Kidney (tissue), 14 donors: ENCODE results near the gene COL6A3. TPM values are rescaled to one million over a fixed set of nuclear protein-coding genes. Genes with fewer than 3 reads are reported as not detected.

Experiments
- DNase-seq, 5 donors: peaks; one replicate each; pipeline ENCODE4 v3.0.0-alpha.2; 2013 to 2020
- FAIRE-seq: peaks from 2 replicates; lab custom pipeline; 2012; peaks lifted over from hg19 to GRCh38; lab: Jason Lieb, UNC
- H3K27ac ChIP-seq, 2 donors: one replicate each; pipeline ENCODE4 v1.7.0; 2013; ENCODE audit warnings: low read depth in 2 of 2, low read length in 2 of 2, inconsistent platforms in 1 of 2
- H3K27me3 ChIP-seq: one replicate; pipeline ENCODE4 v1.7.1; 2013; ENCODE audit warnings: low read length, inconsistent platforms; ENCODE audit not compliant: control insufficient read depth, insufficient read depth
- H3K36me3 ChIP-seq, 3 donors: one replicate each; pipeline versions ENCODE4 v1.7.0 to v1.7.1; 2013; ENCODE audit warnings: low read length in 3 of 3, control low read depth in 1 of 3, inconsistent platforms in 1 of 3; ENCODE audit not compliant: insufficient read depth in 3 of 3, control insufficient read depth in 2 of 3
- H3K4me1 ChIP-seq, 3 donors: one replicate each; pipeline versions ENCODE4 v1.7.0 to v1.7.1; 2013; ENCODE audit warnings: low read length in 3 of 3, inconsistent platforms in 1 of 3, low read depth in 1 of 3; ENCODE audit not compliant: control insufficient read depth in 2 of 3, insufficient read depth in 2 of 3
- H3K4me3 ChIP-seq, 3 donors: one replicate each; pipeline versions ENCODE4 v1.7.0 to v1.8.1; 2013; ENCODE audit warnings: low read length in 3 of 3, control low read depth in 1 of 3, inconsistent platforms in 1 of 3
- H3K9ac ChIP-seq, 3 donors: one replicate each; pipeline versions ENCODE4 v1.7.0 to v1.7.1; 2013; ENCODE audit warnings: low read length in 3 of 3, control low read depth in 1 of 3, inconsistent platforms in 1 of 3
- H3K9me3 ChIP-seq, 3 donors: one replicate each; pipeline versions ENCODE4 v1.7.0 to v1.7.1; 2013; ENCODE audit warnings: low read length in 3 of 3, control low read depth in 1 of 3, inconsistent platforms in 1 of 3; ENCODE audit not compliant: control insufficient read depth in 2 of 3, insufficient read depth in 1 of 3
- intact Hi-C: fragments of 100-400 bp; cut with DNase I; formaldehyde crosslinking; loops from one replicate; pipeline ENCODE4 v1.11.1; 2022
- polyA plus RNA-seq: library from polyadenylated mRNA; stranded (reverse); fragments of 350-450 nt; fragmentation: Illumina TruSeq; extraction: RNeasy Lipid Tissue Mini Kit (QIAGEN cat#74804); gene quantifications from one replicate; pipeline ENCODE4 v1.2.3, GENCODE V29; 2014; ENCODE audit warnings: low read depth, low replicate concordance; ENCODE audit not compliant: insufficient read depth
- total RNA-seq: library from RNA; stranded (reverse); fragmentation: NEBNext Ultra II Directional; extraction: Animal tissue kit (Norgen Biotek cat#: 25700); gene quantifications from one replicate; pipeline ENCODE4 v1.2.1, GENCODE V29; 2021
- TF ChIP-seq, protein P1 (sequence below): IDR thresholded peaks from 3 replicates; pipeline ENCODE4 v1.5.1; 2012; ENCODE audit warnings: mild to moderate bottlenecking, moderate library complexity, borderline replicate concordance; ENCODE audit not compliant: insufficient read depth; ENCODE audit errors: extremely low read depth
- donor health status: control.
- donor health status: control.
- donor health status: control.
- donor health status: control.
- donor health status: control.
- donor health status: DM: yes; HTN: yes; CAD: no.
- donor health status: Normal renal cell carcinoma (clear cell type).

The COL6A3 gene
- total and polyA plus RNA-seq, 2 donors from 2014 or later: 3.8 to 59.5 TPM

DNA sequence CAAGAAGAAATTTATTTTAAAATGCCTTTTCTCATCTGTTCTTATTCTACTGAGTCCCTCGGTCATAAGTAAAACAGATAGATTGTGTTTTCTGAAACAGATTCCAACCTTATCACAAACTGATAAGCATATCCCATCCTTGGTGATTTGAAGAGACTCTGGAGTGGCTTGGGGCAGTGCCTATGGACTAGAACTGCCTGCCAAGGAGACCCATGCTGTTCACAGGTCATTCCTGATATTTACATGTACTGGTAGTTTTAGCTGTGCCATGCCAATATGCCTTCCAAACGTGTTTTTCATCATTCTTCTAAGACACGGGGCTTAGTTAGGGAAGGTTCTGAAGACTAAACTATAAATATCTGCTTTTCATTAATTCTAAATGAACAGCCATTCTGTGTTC is 11.4 kb upstream of the COL6A3 start:
- peaks cover 0 to 6% (median 0%) of the 10 kb centered on the region in 3 donors for H3K4me1 ChIP-seq
- no peak for DNase-seq
- no peak overlapping the region for H3K27ac ChIP-seq
- H3K27me3 ChIP-seq: no peaks in the 10 kb centered on the region
- no peak for FAIRE-seq
- no peaks in the 10 kb centered on the region for H3K36me3 ChIP-seq
- TF ChIP-seq, protein P1, sequence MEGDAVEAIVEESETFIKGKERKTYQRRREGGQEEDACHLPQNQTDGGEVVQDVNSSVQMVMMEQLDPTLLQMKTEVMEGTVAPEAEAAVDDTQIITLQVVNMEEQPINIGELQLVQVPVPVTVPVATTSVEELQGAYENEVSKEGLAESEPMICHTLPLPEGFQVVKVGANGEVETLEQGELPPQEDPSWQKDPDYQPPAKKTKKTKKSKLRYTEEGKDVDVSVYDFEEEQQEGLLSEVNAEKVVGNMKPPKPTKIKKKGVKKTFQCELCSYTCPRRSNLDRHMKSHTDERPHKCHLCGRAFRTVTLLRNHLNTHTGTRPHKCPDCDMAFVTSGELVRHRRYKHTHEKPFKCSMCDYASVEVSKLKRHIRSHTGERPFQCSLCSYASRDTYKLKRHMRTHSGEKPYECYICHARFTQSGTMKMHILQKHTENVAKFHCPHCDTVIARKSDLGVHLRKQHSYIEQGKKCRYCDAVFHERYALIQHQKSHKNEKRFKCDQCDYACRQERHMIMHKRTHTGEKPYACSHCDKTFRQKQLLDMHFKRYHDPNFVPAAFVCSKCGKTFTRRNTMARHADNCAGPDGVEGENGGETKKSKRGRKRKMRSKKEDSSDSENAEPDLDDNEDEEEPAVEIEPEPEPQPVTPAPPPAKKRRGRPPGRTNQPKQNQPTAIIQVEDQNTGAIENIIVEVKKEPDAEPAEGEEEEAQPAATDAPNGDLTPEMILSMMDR: no peak
- H3K9ac ChIP-seq: no peak overlapping the region
- H3K4me3 ChIP-seq: no peak overlapping the region
- H3K9me3 ChIP-seq: no peaks in the 10 kb centered on the region
- intact Hi-C loops: no loop called here

DNA sequence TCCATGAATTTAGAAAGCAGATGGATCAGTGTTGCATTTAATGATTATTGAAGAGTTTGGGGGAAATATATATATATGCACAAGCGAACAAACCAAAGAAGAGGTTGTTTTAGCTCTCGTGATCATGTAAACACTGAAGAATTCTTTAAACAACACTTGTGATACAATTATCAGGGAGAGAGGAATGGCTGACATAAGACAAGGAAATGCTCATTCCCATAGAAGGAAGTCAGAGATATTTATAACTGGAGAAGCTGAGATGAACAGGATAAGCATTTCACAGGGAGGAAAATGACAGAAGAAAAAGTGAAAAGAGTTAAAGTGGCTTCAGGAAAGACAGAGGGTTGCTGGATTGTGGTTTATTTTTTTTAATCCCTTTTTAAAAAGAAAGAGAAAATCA is 10.6 kb upstream of the COL6A3 start:
- intact Hi-C loops: no loop called here
- Histone ChIP-seq H3K27ac (no peak overlapping the region), H3K9ac (no peak overlapping the region), H3K36me3 (no peaks in the 10 kb centered on the region), H3K9me3 (no peaks in the 10 kb centered on the region), H3K4me3 (no peak overlapping the region), H3K27me3 (no peaks in the 10 kb centered on the region), H3K4me1 (peaks cover 0 to 6% (median 0%) of the 10 kb centered on the region in 3 donors)
- DNase-seq (no peak), FAIRE-seq (no peak)
- TF ChIP-seq, protein P1: no peak

DNA sequence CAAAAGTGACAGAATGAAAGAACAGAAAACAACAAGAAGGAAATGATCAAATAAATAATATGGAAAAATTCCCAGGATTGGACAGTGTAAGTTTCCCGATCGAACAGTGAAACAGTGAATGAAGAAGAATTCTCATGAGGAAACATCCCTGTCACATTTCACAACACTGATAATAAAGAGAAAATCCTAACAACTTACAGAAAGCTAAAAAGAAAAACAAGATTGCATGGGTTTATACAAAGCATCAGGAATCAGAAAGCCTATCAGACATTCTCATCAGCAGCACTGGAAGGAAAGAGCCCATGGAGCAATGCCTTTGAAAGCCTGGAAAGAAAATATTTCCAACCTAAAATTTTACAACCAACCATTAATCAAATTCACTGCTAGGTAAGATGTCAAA is 9.9 kb upstream of the COL6A3 start:
- Histone ChIP-seq H3K36me3 (no peaks in the 10 kb centered on the region), H3K9ac (no peak overlapping the region), H3K27ac (no peak overlapping the region), H3K4me3 (no peak overlapping the region), H3K9me3 (no peaks in the 10 kb centered on the region), H3K27me3 (no peaks in the 10 kb centered on the region), H3K4me1 (peaks cover 0 to 6% (median 0%) of the 10 kb centered on the region in 3 donors)
- DNase-seq: no peak
- FAIRE-seq: no peak
- TF ChIP-seq, protein P1: no peak
- intact Hi-C loops: no loop called here

DNA sequence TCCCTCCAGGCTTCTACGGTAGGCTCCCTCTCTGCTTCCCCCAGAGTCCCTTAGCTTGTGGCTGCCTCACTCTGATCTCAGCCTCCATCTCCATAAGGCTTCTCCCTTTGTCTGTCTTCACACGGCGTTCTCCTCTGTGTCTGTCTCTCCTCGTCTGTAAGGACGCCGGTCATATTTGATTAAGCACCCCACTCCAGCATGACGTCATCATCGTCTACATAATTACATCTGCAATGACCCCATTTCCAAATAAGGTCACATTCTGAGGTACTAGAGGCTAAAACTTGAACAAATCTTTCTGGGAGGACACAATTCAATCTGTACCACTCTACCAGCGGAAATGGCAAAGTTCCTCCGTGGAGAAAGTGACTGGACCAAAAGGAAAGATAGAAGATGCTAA is 8.3 kb upstream of the COL6A3 start:
- Histone ChIP-seq H3K36me3 (no peaks in the 10 kb centered on the region), H3K9ac (no peak overlapping the region), H3K4me3 (no peak overlapping the region), H3K27ac (no peak overlapping the region), H3K9me3 (no peaks in the 10 kb centered on the region), H3K4me1 (peaks cover 0 to 6% (median 0%) of the 10 kb centered on the region in 3 donors), H3K27me3 (no peaks in the 10 kb centered on the region)
- FAIRE-seq: no peak
- TF ChIP-seq, protein P1: no peak
- no peak for DNase-seq
- intact Hi-C loops: no loop called here
